ENCODE measurements around the gene MAP3K5.
"Not testable (repeated sequence)": the region's sequence is repeated elsewhere in the genome, so short reads cannot be mapped to it uniquely, and the experiment has no call there.

The MAP3K5 gene

GRCh38 chr6:136792410-136793262 lies at the start of gene MAP3K5:
MAP3K5 (minus strand) TSS chr6:136792477; CDS start chr6:136792157, 320 bp downstream.
- DNase-seq = peak; percentile 96

GRCh38 chr6:136840276-136841001 lies 48.2 kb upstream of the MAP3K5 start:
- no peak for DNase-seq

- DNase-seq = no peak
Observed at GRCh38 chr6:136831873-136832562, 39.7 kb upstream of the MAP3K5 start.

- no peak for DNase-seq
Observed at GRCh38 chr6:136826216-136826615, 33.9 kb upstream of the MAP3K5 start.

- DNase-seq = peak; percentile 17
Observed at GRCh38 chr6:136823128-136823660, 30.9 kb upstream of the MAP3K5 start.

GRCh38 chr6:136822376-136823127 lies 30.3 kb upstream of the MAP3K5 start, which contains the start of gene PEX7:
PEX7 (plus strand) TSS chr6:136822592; CDS start chr6:136822666, 74 bp downstream.
- DNase-seq = peak; percentile 88

- DNase-seq = no peak
Observed at GRCh38 chr6:136822046-136822375, 29.7 kb upstream of the MAP3K5 start.

GRCh38 chr6:136820561-136820960 lies 28.3 kb upstream of the MAP3K5 start:
- no peak for DNase-seq

GRCh38 chr6:136816656-136817055 lies 24.4 kb upstream of the MAP3K5 start:
- DNase-seq = no peak

- not testable (repeated sequence) for DNase-seq
Observed at GRCh38 chr6:136815608-136816007, 23.3 kb upstream of the MAP3K5 start.

- DNase-seq = no peak
Observed at GRCh38 chr6:136812174-136812573, 19.9 kb upstream of the MAP3K5 start.

GRCh38 chr6:136811272-136811671 lies 19.0 kb upstream of the MAP3K5 start:
- no peak for DNase-seq

- no peak for DNase-seq
Observed at GRCh38 chr6:136809091-136809860, 17.0 kb upstream of the MAP3K5 start.

GRCh38 chr6:136803608-136804007 lies 11.3 kb upstream of the MAP3K5 start:
- DNase-seq = no peak

- DNase-seq = no peak
Observed at GRCh38 chr6:136801581-136801980, 9.3 kb upstream of the MAP3K5 start.

- no peak for DNase-seq
Observed at GRCh38 chr6:136798044-136798443, 5.8 kb upstream of the MAP3K5 start.

- no peak for DNase-seq
Observed at GRCh38 chr6:136795996-136796395, 3.7 kb upstream of the MAP3K5 start.

GRCh38 chr6:136795386-136795785 lies 3.1 kb upstream of the MAP3K5 start:
- no peak for DNase-seq

GRCh38 chr6:136793363-136793762 lies 1.1 kb upstream of the MAP3K5 start:
- no peak for DNase-seq

GRCh38 chr6:136792095-136792409 lies 225 bp downstream of the MAP3K5 start:
- no peak for DNase-seq

- peak; percentile 57 for DNase-seq
Observed at GRCh38 chr6:136791296-136792094, 782 bp downstream of the MAP3K5 start.

Data from activated CD8-positive, alpha-beta memory T cell treated with anti-CD3 and anti-CD28 coated beads, Interleukin-2, amount 50 U/mL, for 4 hours (primary cell).